ENCODE measurements around the gene NF2.

Gene NF2

DNA sequence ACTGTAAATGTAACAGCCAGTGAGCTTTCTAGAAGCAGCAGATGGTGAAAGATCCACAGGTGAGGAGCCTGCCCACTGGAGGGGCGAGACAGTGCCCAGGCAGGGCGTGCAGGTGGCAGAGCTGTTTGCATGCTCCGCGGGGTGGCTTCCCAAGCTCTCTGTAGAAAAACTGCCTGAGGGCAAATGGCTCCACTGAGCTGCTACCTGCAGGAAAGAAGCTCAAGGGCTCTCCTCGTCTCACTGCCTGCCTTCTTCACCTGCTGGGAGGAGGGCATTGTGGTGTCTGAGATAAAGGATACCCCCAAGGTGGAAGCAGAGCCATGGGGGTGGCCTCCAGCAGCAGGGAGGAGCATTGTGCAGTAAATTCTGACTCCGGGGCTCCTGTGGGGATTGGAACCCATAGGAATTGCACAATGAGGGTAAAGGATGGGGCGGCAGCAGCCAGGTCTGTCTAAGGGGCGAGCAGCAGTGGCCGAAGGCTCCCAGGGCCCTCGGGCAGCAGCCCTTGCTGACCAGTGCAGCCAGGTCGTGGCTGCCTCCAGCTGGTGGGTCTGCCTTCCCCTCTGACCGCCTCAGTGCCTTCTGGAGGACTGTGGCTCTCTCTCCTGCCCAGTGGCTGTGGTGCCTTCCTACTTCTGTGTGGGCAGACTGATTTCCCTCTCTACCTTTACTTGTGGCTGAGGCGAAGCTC is 88.3 kb downstream of the NF2 start:
- no peak overlapping the region for H3K4me3 ChIP-seq (ENCODE audit: control insufficient read depth, low read depth, low read length)
- no peak for TF ChIP-seq CTCF (conservative IDR thresholded peaks at IDR 0.05; ENCODE audit: control insufficient read depth, insufficient read depth, low read depth, low read length)
- DNase-seq (ENCODE audit: low read depth) = no peak

DNA sequence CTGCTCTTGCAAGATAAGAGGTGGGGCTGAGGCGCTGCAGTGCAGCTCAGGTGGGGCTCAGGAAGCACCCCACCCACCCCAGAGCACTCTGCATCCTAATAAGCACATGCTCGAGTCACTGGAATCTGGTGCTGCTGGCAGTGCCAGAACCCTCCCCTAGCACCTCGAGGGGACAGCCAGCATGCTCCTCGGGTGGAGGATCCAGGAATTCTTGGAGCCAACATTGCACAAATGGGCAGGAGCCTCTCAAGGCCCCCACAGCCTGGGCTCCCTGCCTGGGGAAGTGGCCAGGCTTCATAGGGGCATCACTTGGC is 88.9 kb downstream of the NF2 start:
- no peak overlapping the region for H3K4me3 ChIP-seq (ENCODE audit: control insufficient read depth, low read depth, low read length)
- DNase-seq (ENCODE audit: low read depth) = no peak
- TF ChIP-seq CTCF (conservative IDR thresholded peaks at IDR 0.05; ENCODE audit: control insufficient read depth, insufficient read depth, low read depth, low read length) = no peak

DNA sequence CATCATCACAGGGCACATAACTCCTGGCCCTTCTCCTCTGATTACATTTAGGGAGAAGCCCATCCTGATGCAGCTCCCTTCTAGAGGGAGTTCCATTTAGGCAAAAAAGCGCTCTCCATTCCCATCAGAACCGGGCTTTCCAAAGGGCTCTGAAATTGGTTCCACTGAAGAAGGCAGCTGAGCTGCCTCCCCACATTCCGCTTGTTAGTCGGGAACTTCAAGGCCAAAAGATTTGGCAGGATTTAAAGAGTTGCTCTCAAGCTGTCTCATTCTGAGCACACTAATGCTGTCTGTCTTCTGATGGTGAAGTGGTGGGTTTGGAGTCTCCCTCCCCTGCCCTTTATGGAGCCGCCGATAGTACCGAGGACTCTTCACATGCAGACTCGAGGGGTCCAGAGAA is 89.7 kb downstream of the NF2 start:
- no peak for TF ChIP-seq CTCF (conservative IDR thresholded peaks at IDR 0.05; ENCODE audit: control insufficient read depth, insufficient read depth, low read depth, low read length)
- no peak overlapping the region for H3K4me3 ChIP-seq (ENCODE audit: control insufficient read depth, low read depth, low read length)
- peak; percentile 16 for DNase-seq (ENCODE audit: low read depth)

GRCh38 chr22:29693671-29694070 is 90.2 kb downstream of the NF2 start:
- peak; percentile 52 for DNase-seq (ENCODE audit: low read depth)
- no peak for TF ChIP-seq CTCF (conservative IDR thresholded peaks at IDR 0.05; ENCODE audit: control insufficient read depth, insufficient read depth, low read depth, low read length)
- H3K4me3 ChIP-seq (ENCODE audit: control insufficient read depth, low read depth, low read length) = no peak overlapping the region

GRCh38 chr22:29695129-29695926 is 91.9 kb downstream of the NF2 start:
- TF ChIP-seq CTCF (conservative IDR thresholded peaks at IDR 0.05; ENCODE audit: control insufficient read depth, insufficient read depth, low read depth, low read length) = no peak
- no peak overlapping the region for H3K4me3 ChIP-seq (ENCODE audit: control insufficient read depth, low read depth, low read length)
- no peak for DNase-seq (ENCODE audit: low read depth)

- DNase-seq (ENCODE audit: low read depth) = no peak
- no peak for TF ChIP-seq CTCF (conservative IDR thresholded peaks at IDR 0.05; ENCODE audit: control insufficient read depth, insufficient read depth, low read depth, low read length)
- H3K4me3 ChIP-seq (ENCODE audit: control insufficient read depth, low read depth, low read length) = no peak overlapping the region
These were observed 94.6 kb downstream of the NF2 start for GRCh38 chr22:29697853-29698598.
